CD14-positive monocyte (primary cell): ENCODE measurements around the gene ABCC11. TPM values are rescaled to one million over a fixed set of nuclear protein-coding genes. Genes with fewer than 3 reads are reported as not detected.
A peak's percentile ranks its signal among the peaks of the same experiment; 100 is the strongest.

ENCODE experiments used
- DNase-seq, 3 donors: peaks; one replicate each; pipeline ENCODE4 v3.0.0-alpha.2; 2011 to 2022
- H2AFZ ChIP-seq: 2 replicates; pipeline ENCODE4 v1.6.0; 2012; ENCODE audit warnings: mild to moderate bottlenecking, low read depth, low read length, inconsistent platforms; ENCODE audit not compliant: insufficient read depth, poor library complexity, severe bottlenecking
- H3K27ac ChIP-seq, 2 donors: 1 replicate in 1 of 2; 2 replicates in 1 of 2; pipeline ENCODE4 v1.5.1; 2012 to 2013; ENCODE audit warnings: low read length in 2 of 2, control low read depth in 1 of 2, inconsistent platforms in 1 of 2, low read depth in 1 of 2, mild to moderate bottlenecking in 1 of 2
- H3K27me3 ChIP-seq, 2 donors: one replicate each; pipeline versions ENCODE4 v1.6.0 to v1.6.1; 2011 to 2013; ENCODE audit warnings: low read length in 2 of 2; ENCODE audit not compliant: control insufficient read depth in 2 of 2, insufficient read depth in 2 of 2
- H3K36me3 ChIP-seq, 2 donors: replicated peaks in 1 of 2; 1 replicate in 1 of 2; 2 replicates in 1 of 2; pipeline versions ENCODE4 v1.5.1 to v1.6.1; 2012 to 2013; ENCODE audit warnings: low read length in 2 of 2, control low read depth in 1 of 2, inconsistent platforms in 1 of 2, mild to moderate bottlenecking in 1 of 2; ENCODE audit not compliant: insufficient read depth in 2 of 2, control insufficient read depth in 1 of 2
- H3K4me1 ChIP-seq, 2 donors: 1 replicate in 1 of 2; 2 replicates in 1 of 2; pipeline versions ENCODE4 v1.5.1 to v1.6.1; 2012 to 2013; ENCODE audit warnings: low read length in 2 of 2, control low read depth in 1 of 2, inconsistent platforms in 1 of 2, mild to moderate bottlenecking in 1 of 2, moderate library complexity in 1 of 2; ENCODE audit not compliant: insufficient read depth in 2 of 2, control insufficient read depth in 1 of 2
- H3K4me2 ChIP-seq: replicated peaks from 2 replicates; pipeline ENCODE3; 2012; ENCODE audit warnings: low read length, moderate library complexity, mild to moderate bottlenecking; ENCODE audit not compliant: poor library complexity, severe bottlenecking; ENCODE audit errors: extremely low read depth
- H3K4me3 ChIP-seq, 3 experiments: fragments of 200-600 bp in 1 of 3; sonication (generic) in 1 of 3; replicated peaks in 1 of 3; 1 replicate in 2 of 3; 2 replicates in 1 of 3; pipeline ENCODE4 v1.5.1; 2011 to 2013; ENCODE audit warnings: low read length in 3 of 3, mild to moderate bottlenecking in 3 of 3, control low read depth in 2 of 3, low read depth in 2 of 3, inconsistent platforms in 1 of 3, moderate library complexity in 1 of 3
- H3K79me2 ChIP-seq: 2 replicates; pipeline ENCODE4 v1.6.0; 2012; ENCODE audit warnings: mild to moderate bottlenecking, control low read depth, inconsistent platforms, low read length, moderate library complexity; ENCODE audit not compliant: insufficient read depth
- H3K9ac ChIP-seq: 2 replicates; pipeline ENCODE4 v1.6.0; 2017; ENCODE audit warnings: low read length, mild to moderate bottlenecking; ENCODE audit not compliant: insufficient read depth, poor library complexity, severe bottlenecking
- H3K9me3 ChIP-seq, 2 donors: replicated peaks in 1 of 2; 1 replicate in 1 of 2; 2 replicates in 1 of 2; pipeline versions ENCODE4 v1.5.1 to v1.6.1; 2012 to 2013; ENCODE audit warnings: low read length in 2 of 2, control low read depth in 1 of 2; ENCODE audit not compliant: control insufficient read depth in 1 of 2, insufficient read depth in 1 of 2
- H4K20me1 ChIP-seq: 2 replicates; pipeline ENCODE4 v1.6.0; 2012; ENCODE audit warnings: mild to moderate bottlenecking, low read length, control low read depth, moderate library complexity; ENCODE audit not compliant: insufficient read depth
- H3K27ac Mint-ChIP-seq, 7 donors: one replicate each; pipeline ENCODE4 v1.8.0; 2020; ENCODE audit warnings: mild to moderate bottlenecking in 7 of 7, mixed read lengths in 7 of 7, moderate library complexity in 6 of 7, inconsistent platforms in 2 of 7
- H3K27me3 Mint-ChIP-seq, 3 donors: one replicate each; pipeline ENCODE4 v1.8.0; 2021 to 2022; ENCODE audit warnings: low read depth in 3 of 3, mild to moderate bottlenecking in 3 of 3, mixed read lengths in 3 of 3, moderate library complexity in 3 of 3, inconsistent platforms in 1 of 3
- H3K36me3 Mint-ChIP-seq, 2 donors: one replicate each; pipeline ENCODE4 v1.8.0; 2020; ENCODE audit warnings: mixed read lengths in 2 of 2, inconsistent platforms in 1 of 2, mild to moderate bottlenecking in 1 of 2
- H3K4me1 Mint-ChIP-seq: one replicate; pipeline ENCODE4 v1.8.0; 2020; ENCODE audit warnings: mild to moderate bottlenecking, mixed read lengths
- H3K4me3 Mint-ChIP-seq, 2 donors: one replicate each; pipeline ENCODE4 v1.8.0; 2020; ENCODE audit warnings: mild to moderate bottlenecking in 2 of 2, mixed read lengths in 2 of 2, moderate library complexity in 1 of 2
- H3K9me3 Mint-ChIP-seq, 7 donors: one replicate each; pipeline ENCODE4 v1.8.0; 2020 to 2022; ENCODE audit warnings: mixed read lengths in 7 of 7, mild to moderate bottlenecking in 6 of 7, moderate library complexity in 6 of 7, inconsistent platforms in 2 of 7
- CTCF ChIP-seq: fragments of 200-600 bp; IDR thresholded peaks from one replicate; pipeline ENCODE4 v1.8.0; 2022; ENCODE audit warnings: antibody characterized with exemption, mild to moderate bottlenecking
- WGBS: methylation state at CpG from one replicate; pipeline ENCODE4 v1.1.5; 2013; ENCODE audit warnings: missing lambda C conversion rate; ENCODE audit not compliant: insufficient coverage; 5-methylcytosine and 5-hydroxymethylcytosine counted together
- intact Hi-C, 2 donors: fragments of 100-400 bp; cut with micrococcal nuclease; formaldehyde crosslinking; loops; one replicate each; pipeline versions ENCODE4 v1.15.0 to v1.15.1; 2023
- polyA plus RNA-seq, 3 donors: library from polyadenylated mRNA; depleted of rRNA in 1 of 3; unstranded in 2 of 3; stranded (reverse) in 1 of 3; fragments of 300-500 nt in 2 of 3; fragments of >200 nt in 1 of 3; fragmentation: Illumina TruSeq in 2 of 3; gene quantifications; 1 replicate in 2 of 3; 2 replicates in 1 of 3; pipeline ENCODE4 v1.2.3, GENCODE V29; 2012 to 2021

ABCC11 gene
- polyA plus RNA-seq, 3 donors = 0.03 TPM; not detected in 2

GRCh38 chr16:48150707-48151106 lies 96.6 kb downstream of the ABCC11 start:
- Histone ChIP-seq H2AFZ (no peak overlapping the region), H3K4me1 (no peaks in the 10 kb centered on the region), H4K20me1 (no peaks in the 10 kb centered on the region), H3K27me3 (peaks cover 2 to 3% of the 10 kb centered on the region in 2 donors), H3K9ac (no peak overlapping the region), H3K36me3 (no peaks in the 10 kb centered on the region), H3K9me3 (no peaks in the 10 kb centered on the region), H3K4me3 (no peak overlapping the region), H3K79me2 (no peaks in the 10 kb centered on the region), H3K4me2 (no peak overlapping the region), H3K27ac (no peak overlapping the region)
- Mint-ChIP-seq H3K27ac (no peak overlapping the region), H3K27me3 (peaks cover 0 to 12% (median 10%) of the 10 kb centered on the region in 3 donors), H3K4me1 (no peaks in the 10 kb centered on the region), H3K36me3 (no peaks in the 10 kb centered on the region), H3K9me3 (peaks cover 4 to 20% (median 10%) of the 10 kb centered on the region in 7 donors), H3K4me3 (no peak overlapping the region)
- no peak for TF ChIP-seq CTCF
- WGBS = no CpG with 5 or more reads among the region's 1 CpG
- no peak for DNase-seq
- intact Hi-C loops = no loop called here

GRCh38 chr16:48146710-48147109 lies 100.6 kb downstream of the ABCC11 start:
- Histone ChIP-seq H4K20me1 (no peaks in the 10 kb centered on the region), H3K36me3 (no peaks in the 10 kb centered on the region), H3K4me3 (no peak overlapping the region), H3K27me3 (peaks cover 2 to 3% of the 10 kb centered on the region in 2 donors), H3K9ac (no peak overlapping the region), H3K79me2 (no peaks in the 10 kb centered on the region), H2AFZ (no peak overlapping the region), H3K27ac (no peak overlapping the region), H3K9me3 (no peaks in the 10 kb centered on the region), H3K4me1 (no peaks in the 10 kb centered on the region), H3K4me2 (no peak overlapping the region)
- peak overlapping the region in 1 of 7 donors; percentile 12 for H3K27ac Mint-ChIP-seq
- H3K27me3 Mint-ChIP-seq = peaks cover 2 to 12% (median 10%) of the 10 kb centered on the region in 3 donors
- H3K4me3 Mint-ChIP-seq = no peak overlapping the region
- no peak for TF ChIP-seq CTCF
- intact Hi-C loops = no loop called here
- no peaks in the 10 kb centered on the region for H3K36me3 Mint-ChIP-seq
- H3K9me3 Mint-ChIP-seq = peaks cover 4 to 23% (median 10%) of the 10 kb centered on the region in 7 donors
- DNase-seq = no peak
- 83% methylated on average over 3 of the region's 4 CpGs for WGBS
- H3K4me1 Mint-ChIP-seq = peaks cover 2% of the 10 kb centered on the region
